ENCODE data around the gene BBS9.
A peak's percentile ranks its signal among the peaks of the same experiment; 100 is the strongest.

GRCh38 chr7:33109005-33109757 is 20.2 kb upstream of the BBS9 start, which contains the start of gene RP9:
- TF ChIP-seq, protein P1, sequence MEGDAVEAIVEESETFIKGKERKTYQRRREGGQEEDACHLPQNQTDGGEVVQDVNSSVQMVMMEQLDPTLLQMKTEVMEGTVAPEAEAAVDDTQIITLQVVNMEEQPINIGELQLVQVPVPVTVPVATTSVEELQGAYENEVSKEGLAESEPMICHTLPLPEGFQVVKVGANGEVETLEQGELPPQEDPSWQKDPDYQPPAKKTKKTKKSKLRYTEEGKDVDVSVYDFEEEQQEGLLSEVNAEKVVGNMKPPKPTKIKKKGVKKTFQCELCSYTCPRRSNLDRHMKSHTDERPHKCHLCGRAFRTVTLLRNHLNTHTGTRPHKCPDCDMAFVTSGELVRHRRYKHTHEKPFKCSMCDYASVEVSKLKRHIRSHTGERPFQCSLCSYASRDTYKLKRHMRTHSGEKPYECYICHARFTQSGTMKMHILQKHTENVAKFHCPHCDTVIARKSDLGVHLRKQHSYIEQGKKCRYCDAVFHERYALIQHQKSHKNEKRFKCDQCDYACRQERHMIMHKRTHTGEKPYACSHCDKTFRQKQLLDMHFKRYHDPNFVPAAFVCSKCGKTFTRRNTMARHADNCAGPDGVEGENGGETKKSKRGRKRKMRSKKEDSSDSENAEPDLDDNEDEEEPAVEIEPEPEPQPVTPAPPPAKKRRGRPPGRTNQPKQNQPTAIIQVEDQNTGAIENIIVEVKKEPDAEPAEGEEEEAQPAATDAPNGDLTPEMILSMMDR (IDR thresholded peaks at IDR 0.05; ENCODE audit: low read length), result peak; percentile 38
- TF ChIP-seq EZH2 (optimal IDR thresholded peaks at IDR 0.05; ENCODE audit: low read depth, low read length) (no peak), EZH2phosphoT487 (IDR thresholded peaks at IDR 0.05; ENCODE audit: low read length) (no peak)
